SK-N-MC (cell line): ENCODE data around the gene NSUN5.

Experiments
- EZH2 ChIP-seq: fragments of 200-600 bp; sonication (generic); IDR thresholded peaks from one replicate; pipeline ENCODE4 v1.6.1; 2017; ENCODE audit warnings: antibody characterized with exemption
- FOXP2 ChIP-seq: optimal IDR thresholded peaks from 2 replicates; pipeline ENCODE3; 2011; ENCODE audit warnings: mild to moderate bottlenecking, moderate library complexity; ENCODE audit not compliant: insufficient read depth; ENCODE audit errors: extremely low read length, control extremely low read depth
- POLR2AphosphoS5 ChIP-seq: IDR thresholded peaks from 2 replicates; pipeline ENCODE4 v1.6.1; 2012; ENCODE audit warnings: mild to moderate bottlenecking, low read depth, low read length, borderline replicate concordance

DNA sequence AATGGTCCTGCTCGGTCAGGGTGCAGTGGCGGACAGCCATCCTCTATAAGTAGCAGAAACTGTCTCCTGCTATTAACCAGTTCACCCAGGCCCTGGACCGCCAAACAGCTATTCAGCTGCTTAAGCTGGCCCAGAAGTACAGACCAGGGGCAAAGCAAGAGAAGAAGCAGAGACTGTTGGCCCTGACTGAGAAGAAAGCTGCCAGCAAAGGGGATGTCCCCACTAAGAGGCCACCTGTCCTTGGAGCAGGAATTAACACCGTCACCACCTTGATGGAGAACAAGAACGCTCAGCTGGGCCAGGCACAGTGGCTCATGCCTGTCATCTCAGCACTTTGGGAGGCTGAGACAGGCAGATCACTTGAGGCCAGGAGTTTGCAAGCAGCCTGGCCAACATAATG lies 5.6 kb upstream of the NSUN5 start:
- TF ChIP-seq POLR2AphosphoS5 (no peak), EZH2 (no peak), FOXP2 (no peak)
